ENCODE data around the gene WDR33. TPM values are rescaled to one million over a fixed set of nuclear protein-coding genes. Genes with fewer than 3 reads are reported as not detected.

WDR33 gene
- polyA plus RNA-seq, 3 donors: 9.3 to 12.4 (median 11.0) TPM

DNA sequence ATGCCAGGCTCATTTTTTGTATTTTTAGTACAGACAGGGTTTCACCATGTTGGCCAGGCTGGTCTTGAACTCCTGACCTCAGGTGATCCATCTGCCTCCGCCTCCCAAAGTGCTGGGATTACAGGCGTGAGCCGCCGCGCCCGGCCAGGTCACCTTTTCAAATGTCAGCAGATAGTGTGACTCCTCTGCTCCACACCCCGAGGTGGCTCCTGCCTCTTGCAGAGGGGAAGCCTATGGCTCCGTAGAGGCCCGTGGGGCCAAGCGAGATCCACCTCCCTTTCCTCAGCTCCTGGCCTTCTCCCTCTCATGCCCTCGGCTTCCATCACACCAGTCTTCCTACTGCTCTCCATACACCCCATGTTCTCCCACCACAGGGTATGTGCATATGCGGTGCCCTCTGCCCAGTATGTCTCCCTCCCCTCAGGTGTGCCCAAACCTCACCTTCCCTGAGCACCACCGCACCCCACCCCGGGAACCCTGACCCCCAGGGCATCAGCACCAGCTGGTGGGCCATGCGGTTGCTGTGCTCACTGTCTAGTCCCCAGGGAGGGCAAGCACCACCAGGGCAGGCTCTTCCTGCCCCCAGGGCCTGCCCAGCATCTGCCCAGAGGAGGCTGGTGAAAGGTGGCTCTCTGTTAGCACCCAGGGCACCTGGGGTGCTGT is 154.3 kb downstream of the WDR33 start:
- WGBS, 3 donors: 86 to 90% (median 86%) methylated on average over 15 of the region's 15 CpGs
- H3K27ac ChIP-seq (ENCODE audit: low read depth, low read length): no peak overlapping the region

DNA sequence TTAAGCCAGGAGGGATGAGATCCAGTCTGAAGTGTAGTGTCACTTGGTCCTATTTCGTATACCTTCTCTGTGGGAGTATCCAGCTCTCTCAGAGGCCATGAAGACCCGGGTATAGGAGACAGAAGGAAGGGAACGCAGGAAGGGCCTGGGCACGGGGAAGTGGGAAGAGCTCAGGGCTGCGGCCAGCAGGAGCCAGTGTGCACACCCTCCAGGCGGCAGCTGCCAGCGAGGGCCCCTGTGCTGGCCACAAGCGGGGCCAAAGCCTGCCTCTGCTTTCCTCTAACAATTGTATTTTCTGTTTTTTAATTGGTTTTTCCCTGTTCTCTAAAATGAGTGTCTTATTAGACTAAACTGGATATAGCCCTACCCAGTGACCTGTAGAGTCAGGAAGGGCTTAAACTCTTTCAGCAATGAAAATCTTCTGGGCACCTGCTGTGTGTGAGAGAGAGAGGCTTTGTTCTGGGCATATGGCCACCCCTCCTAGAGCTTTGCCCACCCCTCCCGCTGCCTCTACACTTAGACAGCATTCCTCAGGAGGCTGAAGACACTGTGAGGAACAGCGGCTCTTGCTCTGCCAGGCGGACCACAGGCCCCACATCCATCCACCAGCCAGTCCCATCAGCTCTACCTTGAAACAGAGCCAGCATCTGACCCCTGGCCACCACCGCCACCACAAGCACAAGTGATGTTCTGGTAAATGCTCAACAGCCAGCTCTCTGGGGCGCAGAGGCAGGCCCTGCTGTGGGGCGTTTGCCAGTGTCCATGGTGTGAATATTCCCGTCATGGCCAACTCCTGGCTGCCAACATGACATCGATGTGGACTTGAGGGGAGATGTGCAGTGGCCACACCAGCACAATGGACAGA is 155.5 kb downstream of the WDR33 start:
- WGBS, 3 donors: 81 to 84% (median 83%) methylated on average over 16 of the region's 16 CpGs
- no peak overlapping the region for H3K27ac ChIP-seq (ENCODE audit: low read depth, low read length)

DNA sequence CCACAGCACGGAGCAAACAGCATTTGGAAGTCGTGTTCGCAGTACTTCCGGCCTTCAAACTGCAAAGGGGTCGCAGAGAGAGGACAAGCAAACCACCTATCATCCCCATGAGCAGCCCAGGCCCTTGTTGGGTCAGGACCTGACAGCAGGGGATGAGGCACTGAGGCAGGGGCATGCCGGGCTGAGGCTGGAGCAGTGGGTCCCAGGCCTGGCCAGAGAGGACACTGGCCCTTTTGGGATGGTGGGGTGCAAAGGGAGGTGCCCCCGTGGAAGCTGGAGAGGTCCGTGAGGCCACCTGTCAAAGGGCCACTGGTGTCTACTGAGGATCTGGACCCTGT is 156.2 kb downstream of the WDR33 start:
- no peak overlapping the region for H3K27ac ChIP-seq (ENCODE audit: low read depth, low read length)
- 84 to 91% (median 91%) methylated on average over 8 of the region's 8 CpGs for WGBS, 3 donors

DNA sequence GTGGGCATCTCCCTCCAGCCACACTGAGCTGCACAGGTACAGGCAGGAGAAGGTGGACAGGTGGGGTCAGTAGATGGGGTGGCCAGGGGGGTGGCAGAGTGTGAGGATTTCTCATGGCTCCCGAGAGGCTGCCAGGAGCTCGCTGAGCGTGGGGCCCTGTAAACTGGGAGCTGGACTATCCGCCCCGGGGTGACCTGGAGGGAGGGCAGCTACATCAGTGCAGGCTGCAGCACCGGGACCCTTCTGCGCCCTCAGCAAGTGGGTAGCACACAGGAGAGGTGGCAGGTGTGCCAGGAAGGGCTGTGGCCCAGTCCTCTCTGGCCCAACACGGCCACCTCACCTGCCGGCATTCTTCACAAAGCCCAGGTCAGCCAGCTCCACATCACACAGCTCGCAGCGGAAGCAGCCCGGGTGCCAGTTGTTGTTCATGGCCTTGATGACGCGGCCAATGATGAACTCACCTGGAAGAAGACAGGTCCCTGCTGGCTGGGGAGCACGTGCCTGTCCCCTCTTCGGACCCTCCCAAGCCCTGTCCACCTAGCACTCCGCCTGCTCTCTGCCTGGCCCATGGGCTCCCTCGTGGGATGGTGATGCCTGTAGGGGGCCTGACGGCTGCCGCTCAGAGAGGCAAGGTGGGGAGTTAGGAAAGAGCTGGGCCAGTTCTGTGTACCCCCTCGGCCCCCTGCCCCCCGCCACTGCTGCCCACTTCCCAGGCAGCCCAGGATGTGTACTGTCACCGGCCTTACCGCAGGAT is 156.7 kb downstream of the WDR33 start:
- 85 to 94% (median 94%) methylated on average over 24 of the region's 24 CpGs for WGBS, 3 donors
- no peak overlapping the region for H3K27ac ChIP-seq (ENCODE audit: low read depth, low read length)

DNA sequence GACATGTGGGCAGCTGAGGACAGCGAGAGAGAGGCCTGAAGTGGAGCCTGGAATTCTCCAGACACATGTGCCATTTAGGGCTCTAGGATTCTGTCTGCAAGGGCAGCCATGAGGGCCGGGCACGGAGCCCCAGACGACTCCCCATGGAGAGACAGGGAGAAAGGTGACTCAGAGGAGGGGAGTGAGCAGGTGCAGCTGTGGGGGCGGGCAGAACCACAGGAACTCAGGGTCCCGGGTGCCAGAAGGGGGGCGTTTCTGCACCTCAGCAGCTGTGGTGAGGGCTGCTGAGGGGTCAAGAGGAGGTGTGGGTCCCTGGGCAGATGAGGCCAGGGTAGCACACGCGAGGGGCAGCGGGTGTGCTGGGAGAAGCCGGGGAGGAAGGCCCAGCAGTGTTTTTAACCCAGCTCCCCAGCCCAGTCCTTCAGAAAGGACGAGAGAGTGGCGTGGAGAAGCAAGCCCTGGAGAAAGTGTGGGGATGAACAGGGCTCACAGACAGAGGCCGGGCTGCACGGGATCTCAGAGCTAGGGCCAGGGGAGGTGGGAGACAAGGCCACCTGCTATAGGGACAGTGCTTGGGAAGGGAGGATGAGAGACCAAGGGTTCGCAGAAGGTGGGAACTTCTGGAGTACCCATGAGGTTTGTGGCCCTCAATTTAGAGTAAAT is 157.4 kb downstream of the WDR33 start:
- 81 to 87% (median 82%) methylated on average over 16 of the region's 16 CpGs for WGBS, 3 donors
- H3K27ac ChIP-seq (ENCODE audit: low read depth, low read length): no peak overlapping the region

DNA sequence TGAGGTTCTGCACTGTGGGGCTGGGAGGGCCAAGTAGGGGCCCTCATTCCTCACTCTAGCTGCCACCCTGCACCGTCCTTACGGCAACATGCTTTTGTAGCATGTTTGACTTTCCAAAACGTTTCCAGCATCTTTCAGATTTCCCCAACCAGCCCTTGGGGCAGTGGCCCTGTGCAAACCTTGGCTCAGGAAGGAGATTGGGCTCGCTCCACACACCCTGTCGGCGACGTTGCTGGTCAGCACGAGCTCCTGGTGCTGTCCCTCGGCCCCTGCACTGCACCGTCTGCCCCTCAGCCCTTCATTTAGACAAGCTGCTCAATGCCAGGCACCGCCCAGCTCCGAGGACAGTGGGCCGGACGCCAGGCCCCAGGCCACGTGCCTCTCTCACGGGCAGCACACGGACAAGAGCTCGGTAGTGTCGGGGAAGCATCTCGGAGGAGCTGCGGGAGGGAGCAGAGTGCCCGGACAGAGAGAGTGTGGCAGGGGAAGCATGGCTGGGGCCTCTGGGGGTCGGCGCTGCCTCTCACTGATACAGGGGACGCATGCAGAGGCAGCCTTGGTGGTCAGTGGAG is 158.1 kb downstream of the WDR33 start:
- no peak overlapping the region for H3K27ac ChIP-seq (ENCODE audit: low read depth, low read length)
- 72 to 76% (median 72%) methylated on average over 25 of the region's 25 CpGs for whole genome bisulfite sequencing, 3 donors

DNA sequence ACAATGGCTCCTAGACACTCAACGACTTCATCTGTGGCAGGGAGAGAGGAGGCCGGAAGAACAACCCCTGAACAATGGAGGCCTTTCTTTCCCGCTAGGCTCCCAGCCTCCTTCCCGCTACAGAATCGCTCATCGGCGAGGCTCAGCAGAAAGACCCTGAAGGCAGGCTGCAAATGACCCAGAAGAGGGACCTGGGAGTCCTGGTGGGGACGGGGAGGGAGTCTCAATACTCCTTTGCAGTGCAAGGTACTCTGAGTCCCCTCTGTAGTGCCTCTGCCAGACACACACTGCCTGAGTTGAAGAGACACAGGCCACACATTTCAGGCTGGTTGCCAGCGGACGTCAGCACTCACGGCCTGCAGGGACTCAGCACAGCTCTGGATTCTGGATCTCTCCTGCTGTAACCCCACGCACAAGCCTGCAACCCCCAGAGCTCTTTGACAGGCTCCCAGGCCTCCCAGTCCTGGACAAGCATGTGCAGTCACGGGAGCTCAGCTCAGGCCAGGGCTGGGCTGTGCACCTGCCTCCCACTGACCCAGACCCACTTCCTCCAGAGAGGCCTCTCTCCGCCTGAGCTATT is 158.9 kb downstream of the WDR33 start:
- no peak overlapping the region for H3K27ac ChIP-seq (ENCODE audit: low read depth, low read length)
- 64 to 75% (median 68%) methylated on average over 14 of the region's 14 CpGs for WGBS, 3 donors

DNA sequence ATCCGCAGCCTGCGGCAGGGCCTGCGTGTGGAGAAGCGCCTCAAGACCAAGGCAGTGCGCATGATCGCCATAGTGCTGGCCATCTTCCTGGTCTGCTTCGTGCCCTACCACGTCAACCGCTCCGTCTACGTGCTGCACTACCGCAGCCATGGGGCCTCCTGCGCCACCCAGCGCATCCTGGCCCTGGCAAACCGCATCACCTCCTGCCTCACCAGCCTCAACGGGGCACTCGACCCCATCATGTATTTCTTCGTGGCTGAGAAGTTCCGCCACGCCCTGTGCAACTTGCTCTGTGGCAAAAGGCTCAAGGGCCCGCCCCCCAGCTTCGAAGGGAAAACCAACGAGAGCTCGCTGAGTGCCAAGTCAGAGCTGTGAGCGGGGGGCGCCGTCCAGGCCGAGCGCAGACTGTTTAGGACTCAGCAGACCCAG is 159.6 kb downstream of the WDR33 start:
- H3K27ac ChIP-seq (ENCODE audit: low read depth, low read length): no peak overlapping the region

More for the DNA sequence above, 159.6 kb downstream of the WDR33 start:
- 92 to 95% (median 93%) methylated on average over 28 to 29 of the region's 29 CpGs for WGBS, 3 donors

Other genes starting within 250 kb of the WDR33 start
- gene GPR17, start 165.0 kb downstream of the WDR33 start, polyA plus RNA-seq: 1 to 10 TPM in 2 of 3 donors, under 1 TPM in 1; 0.10 to 2.4 (median 1.8) TPM
- gene LIMS2, start 135.6 kb downstream of the WDR33 start, polyA plus RNA-seq: 100 to 1,000 TPM in 1 of 3 donors, 10 to 100 TPM in 1, 1 to 10 TPM in 1; 8.5 to 282 (median 64.9) TPM
- gene SFT2D3, start 109.7 kb downstream of the WDR33 start, polyA plus RNA-seq: 1 to 10 TPM; 2.8 to 4.8 (median 3.6) TPM
- 10 to 100 TPM in 1 of 3 donors, 1 to 10 TPM in 2; 5.6 to 14.7 (median 8.1) TPM for gene POLR2D, start 47.0 kb upstream of the WDR33 start, polyA plus RNA-seq
- 10 to 100 TPM in 1 of 3 donors, 1 to 10 TPM in 2; 5.7 to 15.4 (median 9.9) TPM for gene AMMECR1L, start 74.8 kb upstream of the WDR33 start, polyA plus RNA-seq
- 1 to 10 TPM; 5.5 to 6.7 (median 6.2) TPM for gene SAP130, start 216.9 kb upstream of the WDR33 start, polyA plus RNA-seq

Data from adipose tissue (tissue), 3 donors.